Left kidney (tissue), 2 donors: ENCODE results near the gene GLT8D2. TPM values are rescaled to one million over a fixed set of nuclear protein-coding genes. Genes with fewer than 3 reads are reported as not detected.
A peak's percentile ranks its signal among the peaks of the same experiment; 100 is the strongest.
"Not testable (repeated sequence)": the region's sequence is repeated elsewhere in the genome, so short reads cannot be mapped to it uniquely, and the experiment has no call there.

ENCODE experiments used
- DNase-seq: peaks from one replicate; pipeline ENCODE4 v3.0.0-alpha.2; 2013
- polyA plus RNA-seq: library from polyadenylated mRNA; unstranded; fragments of 120-200 nt; gene quantifications from one replicate; pipeline ENCODE4 v1.2.1, GENCODE V29; 2013; ENCODE audit not compliant: insufficient read length

GLT8D2 gene
- polyA plus RNA-seq, 1 donor: 11.0 TPM

GRCh38 chr12:104054681-104055346, 4.8 kb upstream of the GLT8D2 start:
- no peak for DNase-seq

DNA sequence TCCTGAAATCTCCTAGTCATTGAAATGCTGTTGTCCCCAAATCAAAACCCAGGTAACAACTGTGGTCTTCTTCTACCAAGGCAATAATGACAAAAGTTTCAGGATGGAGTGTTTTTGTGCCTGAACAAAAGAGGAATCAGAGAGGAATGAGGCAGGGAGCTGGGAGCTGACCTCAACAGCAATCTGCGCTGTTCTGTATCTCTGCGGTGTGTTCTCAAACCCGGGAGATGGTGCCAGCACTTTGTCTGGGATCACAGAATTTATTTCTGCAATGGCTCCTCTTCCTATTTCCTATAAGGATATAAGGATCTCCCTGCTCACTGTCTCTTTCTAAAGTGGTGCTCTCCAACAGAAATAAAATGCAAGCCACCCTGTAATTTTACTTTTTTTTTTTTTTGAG, 449 bp upstream of the GLT8D2 start:
- DNase-seq: no peak

GRCh38 chr12:104049278-104049902, 597 bp downstream of the GLT8D2 start:
- peak; percentile 20 for DNase-seq

GRCh38 chr12:104048811-104049210, 1.2 kb downstream of the GLT8D2 start:
- DNase-seq: no peak

- no peak for DNase-seq
These were observed 1.8 kb downstream of the GLT8D2 start for GRCh38 chr12:104048162-104048561.

DNA sequence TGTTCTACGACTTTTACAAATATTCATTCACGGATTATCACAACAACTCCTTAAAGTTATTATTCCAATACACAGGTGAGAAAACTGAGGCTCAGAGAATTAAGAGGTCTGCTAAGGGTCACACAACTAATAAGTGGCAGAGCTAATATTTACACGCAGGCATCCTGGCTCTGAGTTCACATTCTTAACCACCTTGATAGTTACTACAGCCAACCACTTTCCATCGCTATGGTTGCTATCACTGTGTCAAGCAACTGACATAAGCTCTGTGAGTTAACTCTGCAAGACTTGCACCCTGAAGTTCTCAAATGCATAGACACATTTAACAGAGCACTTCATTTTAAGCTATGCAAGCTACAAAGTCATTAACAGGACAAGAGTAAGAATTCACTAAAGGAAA, 3.7 kb downstream of the GLT8D2 start:
- no peak for DNase-seq

GRCh38 chr12:104044158-104044557, 5.8 kb downstream of the GLT8D2 start:
- no peak for DNase-seq

DNA sequence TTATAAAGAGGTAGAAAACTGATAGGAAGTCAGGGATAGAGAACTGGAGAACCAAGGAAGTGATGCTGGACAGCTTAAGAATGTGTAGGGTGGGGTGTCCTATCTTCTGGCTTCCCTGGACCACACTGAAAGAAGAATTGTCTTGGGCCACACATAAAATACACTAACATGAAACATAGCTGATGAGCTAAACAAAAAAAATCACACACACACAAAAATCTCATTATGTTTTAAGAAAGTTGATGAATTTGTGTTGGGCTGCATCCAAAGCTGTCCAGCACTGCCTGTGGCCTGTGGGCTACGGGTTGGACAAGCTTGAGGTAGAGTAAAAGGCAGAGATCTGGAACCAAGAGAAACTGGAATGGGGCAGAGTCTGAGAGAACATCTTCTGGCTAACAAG, 7.4 kb downstream of the GLT8D2 start:
- DNase-seq: no peak

- not testable (repeated sequence) for DNase-seq
These were observed 10.2 kb downstream of the GLT8D2 start for GRCh38 chr12:104039769-104040168.

DNA sequence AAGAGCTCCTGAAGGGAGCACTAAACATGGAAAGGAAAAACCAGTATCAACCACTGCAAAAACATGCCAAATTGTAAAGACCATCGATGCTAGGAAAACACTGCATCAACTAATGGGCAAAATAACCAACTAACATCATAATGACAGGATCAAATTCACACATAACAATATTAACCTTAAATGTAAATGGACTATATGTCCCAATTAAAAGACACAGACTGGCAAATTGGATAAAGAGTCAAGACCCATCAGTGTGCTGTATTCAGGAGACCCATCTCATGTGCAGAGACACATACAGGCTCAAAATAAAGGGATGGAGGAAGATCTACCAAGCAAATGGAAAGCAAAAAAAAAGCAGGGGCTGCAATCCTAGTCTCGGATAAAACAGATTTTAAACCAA, 13.8 kb downstream of the GLT8D2 start:
- not testable (repeated sequence) for DNase-seq

GRCh38 chr12:104030596-104030995, 19.4 kb downstream of the GLT8D2 start:
- DNase-seq: not testable (repeated sequence)

DNA sequence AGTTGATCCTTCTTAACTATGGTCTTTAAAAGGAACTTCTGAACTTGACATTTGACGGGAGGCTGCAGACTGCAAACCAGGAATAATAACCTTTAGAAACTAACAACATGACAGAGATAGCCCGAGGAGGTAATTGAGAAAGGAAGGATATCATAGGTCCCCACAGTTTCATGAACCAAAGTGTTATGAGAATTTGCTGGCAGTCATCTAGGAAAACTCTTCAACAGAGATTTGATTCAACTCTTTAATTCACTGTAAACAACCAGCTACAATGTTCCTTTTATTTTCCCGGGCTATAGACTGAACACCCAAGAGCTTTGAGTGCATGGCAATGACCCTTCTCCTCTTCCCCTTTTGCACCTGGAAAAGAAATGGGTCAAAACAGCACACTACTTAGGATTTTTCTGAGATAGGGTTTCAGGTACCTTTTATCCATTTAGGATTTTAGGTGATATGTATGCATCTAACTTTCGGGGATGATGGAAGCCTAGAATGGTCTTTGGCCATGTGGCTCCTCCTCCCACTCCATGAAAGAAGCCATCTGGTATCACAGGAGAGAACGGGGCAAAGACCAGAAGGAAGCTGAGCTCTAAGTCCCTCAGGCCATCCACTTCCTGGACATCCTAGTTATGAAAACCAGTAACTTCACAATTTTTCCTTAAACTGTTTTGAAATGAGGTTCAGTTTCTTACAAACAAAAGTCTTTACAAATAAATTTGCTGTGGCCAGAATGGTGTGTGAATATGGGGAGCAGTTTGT, 23.0 kb downstream of the GLT8D2 start:
- no peak for DNase-seq

DNA sequence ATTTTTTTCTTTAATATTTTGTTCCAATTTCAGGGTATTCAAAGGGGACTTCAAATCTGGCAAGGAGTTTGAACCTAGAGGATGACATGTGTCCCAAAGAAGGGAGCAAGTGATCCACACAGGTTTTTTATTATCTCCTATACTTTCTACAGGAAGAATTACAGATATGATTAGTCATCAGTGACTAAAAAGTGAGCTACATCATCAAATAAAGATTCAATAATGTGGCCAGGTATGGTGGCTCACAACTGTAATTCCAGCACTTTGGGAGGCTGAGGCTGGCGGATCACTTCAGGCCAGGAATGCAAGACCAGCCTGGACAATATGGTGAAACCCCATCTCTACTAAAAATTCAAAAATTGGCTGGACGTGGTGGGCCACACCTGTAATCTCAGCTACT, 24.2 kb downstream of the GLT8D2 start:
- DNase-seq: no peak

GRCh38 chr12:104024348-104024747, 25.6 kb downstream of the GLT8D2 start:
- DNase-seq: no peak

DNA sequence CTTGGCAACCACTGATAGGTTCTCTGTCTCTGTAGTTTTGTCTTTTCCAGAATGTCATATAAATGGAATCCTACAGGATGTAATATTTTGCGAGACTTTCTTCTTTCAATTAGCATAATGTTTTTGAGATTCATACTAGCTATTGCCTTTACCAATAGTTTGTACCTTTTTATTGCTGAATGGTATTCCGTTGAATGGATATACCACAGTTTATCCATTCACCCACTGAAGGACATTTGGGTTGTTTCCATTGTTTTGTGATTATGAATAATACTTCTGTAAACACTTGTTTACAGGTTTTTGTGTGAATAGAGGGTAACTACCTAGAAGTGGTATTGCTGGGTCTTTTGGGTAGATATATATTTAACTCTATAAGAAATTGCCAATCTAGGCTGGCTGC, 26.3 kb downstream of the GLT8D2 start:
- no peak for DNase-seq

DNA sequence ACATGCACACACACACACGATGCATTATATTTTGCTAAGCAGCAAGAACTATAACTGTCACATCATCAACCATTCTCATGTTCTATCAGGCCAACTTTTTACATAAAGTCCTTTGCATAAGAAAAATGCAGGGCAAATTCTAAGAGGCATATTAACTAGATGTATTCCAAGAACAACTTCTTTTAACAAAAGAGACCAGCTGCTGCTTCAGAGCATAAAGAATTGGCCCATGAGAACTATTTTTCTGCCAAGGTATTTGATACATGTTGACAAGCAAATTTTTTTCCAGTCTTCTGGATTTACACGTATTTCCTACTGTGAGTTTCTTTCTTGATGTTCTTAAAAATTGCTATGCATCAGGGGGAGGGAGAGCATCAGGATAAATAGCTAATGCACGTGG, 27.2 kb downstream of the GLT8D2 start:
- DNase-seq: no peak

DNA sequence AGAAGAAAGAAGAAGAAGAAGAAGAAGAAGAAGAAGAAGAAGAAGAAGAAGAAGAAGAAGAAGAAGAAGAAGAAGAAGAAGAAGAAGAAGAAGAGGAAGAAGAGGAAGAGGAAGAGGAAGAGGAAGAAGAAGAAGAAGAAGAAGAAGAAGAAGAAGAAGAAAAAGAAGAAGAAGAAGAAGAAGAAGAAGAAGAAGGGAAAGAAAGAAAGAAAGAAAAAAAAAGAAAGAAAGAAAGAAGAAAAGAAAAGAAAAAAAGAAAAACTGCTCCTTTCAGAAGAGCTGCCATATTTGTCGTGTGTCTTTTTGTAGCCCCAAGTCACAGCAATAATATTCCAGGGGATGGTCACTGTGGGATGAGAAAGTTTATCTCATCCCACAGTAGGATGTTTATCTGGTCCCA, 28.1 kb downstream of the GLT8D2 start:
- not testable (repeated sequence) for DNase-seq

DNA sequence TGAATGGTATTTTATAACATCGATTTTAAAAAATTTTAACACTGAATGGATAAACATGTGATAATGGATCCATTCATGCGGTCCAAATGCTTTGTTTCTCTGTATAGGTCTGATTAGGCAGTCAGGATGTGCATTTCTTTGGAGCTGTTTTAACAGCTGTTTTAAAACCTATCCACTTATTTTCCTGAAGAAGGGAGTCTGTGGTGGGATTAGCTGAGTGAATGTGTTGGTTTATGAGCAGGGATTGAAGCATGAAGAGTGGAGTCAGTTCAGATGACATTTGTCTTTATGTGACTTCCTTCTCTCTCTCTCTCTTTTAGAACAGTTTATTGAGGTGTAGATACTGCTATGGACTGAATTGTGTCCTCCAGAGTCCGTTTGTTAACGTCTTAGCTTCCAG, 37.7 kb downstream of the GLT8D2 start:
- no peak for DNase-seq

DNA sequence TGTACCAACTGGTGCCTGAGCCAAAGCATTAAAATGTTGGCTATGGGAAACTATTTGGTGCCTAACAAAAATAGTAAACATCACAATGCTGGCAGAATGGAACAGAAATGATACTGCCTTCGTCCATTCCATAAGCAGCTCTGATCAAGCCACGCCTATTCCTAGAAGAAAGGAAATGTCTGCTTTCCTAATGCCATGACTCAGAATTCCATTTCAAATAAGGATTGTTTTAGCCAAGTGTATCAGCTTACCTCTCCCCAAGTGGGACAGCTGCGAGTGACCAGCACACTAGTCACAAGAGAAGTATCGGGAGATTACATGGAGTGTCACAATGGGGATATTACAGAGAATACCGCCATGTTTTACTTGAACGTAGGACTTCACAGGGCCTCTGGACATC, 38.7 kb downstream of the GLT8D2 start:
- no peak for DNase-seq

DNA sequence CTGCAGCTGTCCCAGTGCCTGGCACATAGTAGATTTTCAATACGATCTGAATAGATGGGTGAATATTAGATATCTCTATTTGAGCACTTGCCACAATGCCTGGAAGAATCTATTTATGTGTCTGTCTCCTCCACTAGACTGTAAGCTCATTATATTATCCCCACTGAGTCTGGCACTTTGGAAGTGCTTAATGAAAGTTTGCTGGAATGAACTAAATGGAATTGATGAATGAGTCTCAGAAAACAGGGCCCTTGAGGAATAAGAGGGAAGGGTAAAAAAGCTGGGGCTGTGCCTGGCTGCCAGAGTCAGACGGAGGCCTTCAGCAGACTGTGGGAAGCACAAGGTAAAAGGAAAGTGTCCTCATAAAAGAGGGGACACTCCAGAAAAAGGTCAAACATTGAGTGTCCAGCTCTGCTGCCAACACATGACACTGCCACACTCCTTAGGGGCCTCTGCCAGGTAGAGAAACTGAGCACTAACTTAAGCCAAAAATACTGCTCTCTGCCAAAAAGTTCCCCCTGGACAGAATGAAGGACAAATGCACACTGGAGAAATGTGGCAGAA, 39.3 kb downstream of the GLT8D2 start:
- DNase-seq: no peak

GRCh38 chr12:104010121-104010520, 39.9 kb downstream of the GLT8D2 start:
- DNase-seq: no peak

DNA sequence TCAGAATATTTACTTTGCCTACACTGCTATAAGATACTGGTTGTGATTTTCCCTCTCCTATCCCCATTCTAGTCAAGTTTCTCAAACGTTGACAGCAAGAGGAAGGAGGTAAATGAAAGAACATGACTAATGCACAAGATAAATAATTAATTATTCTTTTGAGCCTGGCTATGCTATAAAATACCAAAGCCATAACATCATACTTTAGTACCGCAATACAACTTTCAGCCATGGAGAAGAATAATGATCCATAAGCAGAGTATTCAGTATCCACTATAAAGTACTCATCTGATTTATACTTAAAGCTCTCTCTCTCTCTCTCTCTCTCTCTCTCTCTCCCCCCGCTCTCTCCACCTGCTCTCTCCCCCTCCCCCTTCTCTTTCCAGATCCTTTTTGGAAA, 43.1 kb downstream of the GLT8D2 start:
- no peak for DNase-seq

- no peak for DNase-seq
These were observed 46.4 kb downstream of the GLT8D2 start for GRCh38 chr12:104003596-104003995.
